Smooth muscle cell (in vitro differentiated cells): ENCODE measurements around the gene CLDN18. TPM values are rescaled to one million over a fixed set of nuclear protein-coding genes. Genes with fewer than 3 reads are reported as not detected.

Source experiments
- DNase-seq: peaks from one replicate; lab custom pipeline; 2025; ENCODE audit not compliant: unreplicated experiment; lab: John Stamatoyannopoulos, UW
- H2AFZ ChIP-seq: fragments of 200-600 bp; sonication (generic); 2 replicates; pipeline ENCODE4 v1.6.0; 2016; ENCODE audit warnings: antibody characterized with exemption, low read depth, mild to moderate bottlenecking
- H3F3A ChIP-seq: fragments of 200-600 bp; sonication (generic); 2 replicates; pipeline ENCODE4 v1.6.0; 2017; ENCODE audit warnings: antibody characterized with exemption, low read depth
- H3K27ac ChIP-seq: fragments of 200-600 bp; sonication (generic); 2 replicates; pipeline ENCODE4 v1.5.1; 2016; ENCODE audit warnings: low read depth, mild to moderate bottlenecking
- H3K27me3 ChIP-seq: fragments of 200-600 bp; sonication (generic); 2 replicates; pipeline ENCODE4 v1.6.1; 2016; ENCODE audit warnings: low read depth, mild to moderate bottlenecking
- H3K36me3 ChIP-seq: fragments of 200-600 bp; sonication (generic); 2 replicates; pipeline ENCODE4 v1.5.1; 2016; ENCODE audit warnings: low read depth
- H3K4me1 ChIP-seq: fragments of 200-600 bp; sonication (generic); 2 replicates; pipeline ENCODE4 v1.5.1; 2016; ENCODE audit warnings: low read depth
- H3K4me2 ChIP-seq: fragments of 200-600 bp; sonication (generic); 2 replicates; pipeline ENCODE4 v1.6.0; 2016; ENCODE audit warnings: mild to moderate bottlenecking
- H3K4me3 ChIP-seq: fragments of 200-600 bp; sonication (generic); 2 replicates; pipeline ENCODE4 v1.5.1; 2016; ENCODE audit warnings: mild to moderate bottlenecking
- H3K79me2 ChIP-seq: fragments of 200-600 bp; sonication (generic); 2 replicates; pipeline ENCODE4 v1.6.0; 2016; ENCODE audit warnings: low read depth, mild to moderate bottlenecking
- H3K9ac ChIP-seq: fragments of 200-600 bp; sonication (generic); 2 replicates; pipeline ENCODE4 v1.6.0; 2016; ENCODE audit warnings: low read depth
- H3K9me3 ChIP-seq: fragments of 200-600 bp; sonication (generic); replicated peaks from 2 replicates; pipeline ENCODE4 v1.5.1; 2016; ENCODE audit warnings: low read depth
- H4K20me1 ChIP-seq: fragments of 200-600 bp; sonication (generic); 2 replicates; pipeline ENCODE4 v1.6.0; 2016; ENCODE audit warnings: low read depth
- CTCF ChIP-seq: fragments of 200-600 bp; sonication (generic); IDR thresholded peaks from 2 replicates; pipeline ENCODE4 v1.5.1; 2017; ENCODE audit warnings: borderline replicate concordance, mild to moderate bottlenecking, antibody characterized with exemption; ENCODE audit not compliant: insufficient read depth, poor library complexity, severe bottlenecking
- WGBS: methylation state at CpG from one replicate; pipeline ENCODE4 v1.1.7; 2016; ENCODE audit warnings: low lambda C conversion rate; 5-methylcytosine and 5-hydroxymethylcytosine counted together
- polyA plus RNA-seq: library from polyadenylated mRNA; unstranded; fragments of >200 nt; fragmentation: Nextera tagmentation; extraction: Ambion mirVana; gene quantifications from 2 replicates; pipeline ENCODE4 v1.2.1, GENCODE V29; 2016
- total RNA-seq: library from RNA; depleted of rRNA; stranded (reverse); fragments of >200 nt; gene quantifications from 2 replicates; pipeline ENCODE4 v1.2.3, GENCODE V29; 2014

CLDN18 gene
- total and polyA plus RNA-seq, 2 experiments from 2014 or later, result 0.11 TPM; not detected in 1

DNA sequence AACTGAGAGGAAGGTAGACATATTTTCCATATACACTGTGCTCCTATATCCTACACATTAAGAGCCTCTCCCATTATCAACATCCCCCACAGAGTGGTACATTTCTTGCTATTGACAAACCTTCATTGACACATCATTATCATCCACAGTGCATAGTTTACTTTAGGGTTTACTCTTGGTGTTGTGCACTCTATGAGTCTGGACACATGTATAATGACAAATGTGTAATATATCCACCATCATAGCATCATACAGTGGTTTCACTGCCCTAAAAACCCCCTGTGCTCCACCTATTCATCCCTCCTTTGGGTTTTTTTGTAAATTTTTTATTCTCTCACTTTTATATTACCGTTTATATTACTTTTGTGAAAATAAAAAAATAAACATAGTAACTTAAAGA lies 22.2 kb upstream of the CLDN18 start:
- H3K79me2 ChIP-seq, result no peaks in the 10 kb centered on the region
- no peak for TF ChIP-seq CTCF
- H4K20me1 ChIP-seq, result no peaks in the 10 kb centered on the region
- H3K27me3 ChIP-seq, result no peaks in the 10 kb centered on the region
- no peak overlapping the region for H3K4me2 ChIP-seq
- H2AFZ ChIP-seq, result no peak overlapping the region
- no peaks in the 10 kb centered on the region for H3K36me3 ChIP-seq
- H3K9me3 ChIP-seq, result no peaks in the 10 kb centered on the region
- H3K27ac ChIP-seq, result no peak overlapping the region
- H3K4me1 ChIP-seq, result no peaks in the 10 kb centered on the region
- no peak overlapping the region for H3K4me3 ChIP-seq
- H3K9ac ChIP-seq, result no peak overlapping the region
- WGBS, result 47% methylated on average over 1 of the region's 1 CpG
- DNase-seq, result no peak
- no peaks in the 10 kb centered on the region for H3F3A ChIP-seq

DNA sequence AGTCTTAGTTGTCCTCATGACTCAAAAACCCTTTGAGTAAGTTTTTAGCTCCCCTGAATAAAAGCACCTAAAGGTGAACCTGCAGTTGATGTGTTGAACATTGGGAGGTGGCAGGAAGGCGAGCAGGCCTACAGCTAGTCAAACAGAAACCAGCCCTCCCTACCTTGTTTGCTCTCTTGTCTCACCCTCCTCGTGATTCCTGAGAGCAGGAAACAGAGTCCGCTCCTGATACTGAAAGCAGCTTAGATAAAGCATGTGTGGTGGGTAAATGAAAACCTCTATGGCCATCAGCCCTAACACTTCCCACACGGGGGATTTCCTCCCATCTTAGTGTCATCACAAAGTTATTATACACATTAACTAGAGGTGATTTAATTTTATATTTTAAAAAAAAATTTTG lies 21.8 kb upstream of the CLDN18 start:
- no peaks in the 10 kb centered on the region for H3K36me3 ChIP-seq

GRCh38 chr3:137988982-137989381 lies 21.0 kb upstream of the CLDN18 start:
- H3K79me2 ChIP-seq, result no peaks in the 10 kb centered on the region
- H3F3A ChIP-seq, result no peaks in the 10 kb centered on the region
- H3K27me3 ChIP-seq, result no peaks in the 10 kb centered on the region
- no peak for DNase-seq
- no peak for TF ChIP-seq CTCF
- no peaks in the 10 kb centered on the region for H3K4me1 ChIP-seq
- H4K20me1 ChIP-seq, result no peaks in the 10 kb centered on the region
- no peak overlapping the region for H3K9ac ChIP-seq
- no peak overlapping the region for H3K4me2 ChIP-seq
- 60% methylated on average over 3 of the region's 3 CpGs for WGBS
- H3K27ac ChIP-seq, result no peak overlapping the region
- no peaks in the 10 kb centered on the region for H3K36me3 ChIP-seq
- peaks cover 2% of the 10 kb centered on the region for H3K9me3 ChIP-seq
- no peak overlapping the region for H2AFZ ChIP-seq
- H3K4me3 ChIP-seq, result no peak overlapping the region

More for the DNA sequence above, 21.8 kb upstream of the CLDN18 start:
- H3K4me1 ChIP-seq, result no peaks in the 10 kb centered on the region
- WGBS, result 81% methylated on average over 4 of the region's 4 CpGs
- no peak overlapping the region for H3K4me3 ChIP-seq
- H4K20me1 ChIP-seq, result no peaks in the 10 kb centered on the region
- H3F3A ChIP-seq, result no peaks in the 10 kb centered on the region
- no peak for TF ChIP-seq CTCF
- no peaks in the 10 kb centered on the region for H3K27me3 ChIP-seq
- H3K9ac ChIP-seq, result no peak overlapping the region
- H3K27ac ChIP-seq, result no peak overlapping the region
- H3K4me2 ChIP-seq, result no peak overlapping the region
- no peaks in the 10 kb centered on the region for H3K9me3 ChIP-seq
- no peaks in the 10 kb centered on the region for H3K79me2 ChIP-seq
- no peak for DNase-seq
- no peak overlapping the region for H2AFZ ChIP-seq

DNA sequence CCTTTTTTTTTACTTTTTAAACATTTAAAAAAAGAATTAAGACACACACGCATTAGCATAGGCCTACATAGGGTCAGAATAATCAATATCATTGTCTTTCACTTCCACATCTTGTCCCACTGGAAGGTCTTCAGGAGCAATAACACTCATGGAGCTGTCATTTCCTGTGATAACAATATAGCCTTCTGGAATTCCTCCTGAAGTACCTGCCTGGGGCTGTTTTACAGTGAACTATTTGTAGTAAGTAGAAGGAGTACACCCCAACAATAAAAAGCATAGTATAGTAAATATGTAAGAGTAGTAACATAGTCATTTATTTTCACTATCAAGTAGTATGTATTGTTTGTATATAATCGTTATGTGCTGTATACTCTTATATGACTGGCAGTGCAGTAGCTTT lies 19.5 kb upstream of the CLDN18 start:
- peaks cover 9% of the 10 kb centered on the region for H3K9me3 ChIP-seq
- no peak overlapping the region for H3K9ac ChIP-seq
- TF ChIP-seq CTCF, result no peak
- no peak overlapping the region for H3K4me3 ChIP-seq
- no peaks in the 10 kb centered on the region for H4K20me1 ChIP-seq
- H3K79me2 ChIP-seq, result no peaks in the 10 kb centered on the region
- H3F3A ChIP-seq, result no peaks in the 10 kb centered on the region
- no peaks in the 10 kb centered on the region for H3K27me3 ChIP-seq
- H3K27ac ChIP-seq, result no peak overlapping the region
- no peaks in the 10 kb centered on the region for H3K36me3 ChIP-seq
- H3K4me1 ChIP-seq, result no peaks in the 10 kb centered on the region
- WGBS, result 93% methylated on average over 2 of the region's 2 CpGs
- no peak for DNase-seq
- H3K4me2 ChIP-seq, result no peak overlapping the region
- H2AFZ ChIP-seq, result no peak overlapping the region
